Neural cell (in vitro differentiated cells): ENCODE results near the gene YBX1.

Experiments used
- EP300 ChIP-seq: fragments of 450-650 bp; conservative IDR thresholded peaks from 2 replicates; pipeline ENCODE4 v1.6.1; 2014; ENCODE audit warnings: antibody characterized with exemption, mild to moderate bottlenecking, moderate library complexity; ENCODE audit not compliant: poor library complexity, severe bottlenecking
- EZH2 ChIP-seq: fragments of 200-600, 300-800 bp; shearing (Covaris generic), sonication (generic); IDR thresholded peaks from 2 replicates; pipeline ENCODE4 v1.6.1; 2014; ENCODE audit warnings: antibody characterized with exemption, low read length, borderline replicate concordance, mild to moderate bottlenecking; ENCODE audit not compliant: insufficient read depth, poor library complexity, severe bottlenecking
- MXI1 ChIP-seq: fragments of 450-650 bp; conservative IDR thresholded peaks from 2 replicates; pipeline ENCODE4 v1.6.1; 2014; ENCODE audit warnings: antibody characterized with exemption, mild to moderate bottlenecking; ENCODE audit not compliant: poor library complexity, severe bottlenecking
- POLR2AphosphoS5 ChIP-seq: IDR thresholded peaks from 2 replicates; pipeline ENCODE4 v1.6.1; 2012
- RAD21 ChIP-seq: fragments of 450-650 bp; conservative IDR thresholded peaks from 2 replicates; pipeline ENCODE4 v1.6.1; 2014; ENCODE audit warnings: antibody characterized with exemption, mild to moderate bottlenecking, moderate library complexity
- REST ChIP-seq: IDR thresholded peaks from 2 replicates; pipeline ENCODE4 v1.6.1; 2012; ENCODE audit warnings: borderline replicate concordance
- SMC3 ChIP-seq: fragments of 450-650 bp; conservative IDR thresholded peaks from 2 replicates; pipeline ENCODE4 v1.6.1; 2014; ENCODE audit warnings: antibody characterized with exemption, mild to moderate bottlenecking, moderate library complexity; ENCODE audit not compliant: poor library complexity
- TAF1 ChIP-seq: IDR thresholded peaks from 2 replicates; pipeline ENCODE4 v1.6.1; 2012; ENCODE audit warnings: low read depth
- TF ChIP-seq, protein P1 (sequence below): fragments of 450-650 bp; IDR thresholded peaks from 2 replicates; pipeline ENCODE4 v1.5.1; 2014; ENCODE audit warnings: antibody characterized with exemption, mild to moderate bottlenecking, moderate library complexity; ENCODE audit not compliant: poor library complexity, severe bottlenecking

GRCh38 chr1:42747125-42747524, 64.9 kb downstream of the YBX1 start:
- TF ChIP-seq EZH2, result no peak
- TF ChIP-seq, protein P1, sequence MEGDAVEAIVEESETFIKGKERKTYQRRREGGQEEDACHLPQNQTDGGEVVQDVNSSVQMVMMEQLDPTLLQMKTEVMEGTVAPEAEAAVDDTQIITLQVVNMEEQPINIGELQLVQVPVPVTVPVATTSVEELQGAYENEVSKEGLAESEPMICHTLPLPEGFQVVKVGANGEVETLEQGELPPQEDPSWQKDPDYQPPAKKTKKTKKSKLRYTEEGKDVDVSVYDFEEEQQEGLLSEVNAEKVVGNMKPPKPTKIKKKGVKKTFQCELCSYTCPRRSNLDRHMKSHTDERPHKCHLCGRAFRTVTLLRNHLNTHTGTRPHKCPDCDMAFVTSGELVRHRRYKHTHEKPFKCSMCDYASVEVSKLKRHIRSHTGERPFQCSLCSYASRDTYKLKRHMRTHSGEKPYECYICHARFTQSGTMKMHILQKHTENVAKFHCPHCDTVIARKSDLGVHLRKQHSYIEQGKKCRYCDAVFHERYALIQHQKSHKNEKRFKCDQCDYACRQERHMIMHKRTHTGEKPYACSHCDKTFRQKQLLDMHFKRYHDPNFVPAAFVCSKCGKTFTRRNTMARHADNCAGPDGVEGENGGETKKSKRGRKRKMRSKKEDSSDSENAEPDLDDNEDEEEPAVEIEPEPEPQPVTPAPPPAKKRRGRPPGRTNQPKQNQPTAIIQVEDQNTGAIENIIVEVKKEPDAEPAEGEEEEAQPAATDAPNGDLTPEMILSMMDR, result peak; percentile 29
- peak; percentile 38 for TF ChIP-seq RAD21
- TF ChIP-seq EP300, result no peak
- TF ChIP-seq MXI1, result no peak
- TF ChIP-seq SMC3, result peak; percentile 52
- TF ChIP-seq REST, result no peak
- no peak for TF ChIP-seq POLR2AphosphoS5
- no peak for TF ChIP-seq TAF1
